Measurements from ENCODE around the gene GALP. TPM values are rescaled to one million over a fixed set of nuclear protein-coding genes. Genes with fewer than 3 reads are reported as not detected.
A peak's percentile ranks its signal among the peaks of the same experiment; 100 is the strongest.
"Not testable (repeated sequence)": the region's sequence is repeated elsewhere in the genome, so short reads cannot be mapped to it uniquely, and the experiment has no call there.

Gene GALP
- total and polyA plus RNA-seq, 2 donors, result not detected

- WGBS, result 56% methylated on average over 11 of the region's 11 CpGs
- no peak for DNase-seq (ENCODE audit: extremely low spot score)
- Histone ChIP-seq H3K4me1 (ENCODE audit: insufficient read depth) (no peaks in the 10 kb centered on the region), H3K36me3 (ENCODE audit: insufficient read depth) (no peaks in the 10 kb centered on the region), H3K27ac (ENCODE audit: low read depth) (no peak overlapping the region), H3K4me3 (ENCODE audit: low read depth, low read length) (no peak overlapping the region)
These were observed 1.9 kb downstream of the GALP start for GRCh38 chr19:56177564-56178243.

DNA sequence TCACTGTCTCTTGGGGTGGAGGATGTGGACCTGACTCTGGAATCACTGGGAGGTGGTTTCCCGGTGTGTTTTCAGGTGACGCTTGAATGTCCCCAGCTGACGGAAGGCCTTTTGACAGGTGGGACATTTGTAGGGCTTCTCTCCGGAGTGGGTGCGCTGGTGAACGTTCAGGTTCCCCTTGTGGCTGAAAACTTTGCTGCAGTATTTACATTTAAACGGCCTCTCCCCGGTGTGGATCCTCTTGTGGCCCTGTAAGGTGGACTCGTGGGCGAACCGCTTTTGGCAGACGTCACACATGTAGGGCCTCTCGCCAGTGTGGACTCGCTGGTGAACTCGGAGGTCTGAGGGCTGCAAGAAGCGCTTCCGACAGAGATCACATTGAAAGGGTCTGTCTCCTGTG, 14.0 kb downstream of the GALP start:
- Histone ChIP-seq H3K4me1 (ENCODE audit: insufficient read depth) (no peaks in the 10 kb centered on the region), H3K36me3 (ENCODE audit: insufficient read depth) (no peaks in the 10 kb centered on the region)
- WGBS, result 72% methylated on average over 17 of the region's 17 CpGs

GRCh38 chr19:56191115-56191514, 15.3 kb downstream of the GALP start:
- DNase-seq (ENCODE audit: extremely low spot score), result no peak
- no peaks in the 10 kb centered on the region for H3K36me3 ChIP-seq (ENCODE audit: insufficient read depth)
- WGBS, result 75% methylated on average over 7 of the region's 7 CpGs
- H3K27ac ChIP-seq (ENCODE audit: low read depth), result no peak overlapping the region
- H3K4me1 ChIP-seq (ENCODE audit: insufficient read depth), result no peaks in the 10 kb centered on the region
- no peak overlapping the region for H3K4me3 ChIP-seq (ENCODE audit: low read depth, low read length)

More for the DNA sequence above, 14.0 kb downstream of the GALP start:
- Histone ChIP-seq H3K4me3 (ENCODE audit: low read depth, low read length) (no peak overlapping the region), H3K27ac (ENCODE audit: low read depth) (no peak overlapping the region)
- DNase-seq (ENCODE audit: extremely low spot score), result no peak

- WGBS, result 84% methylated on average over 10 of the region's 10 CpGs
These were observed 15.9 kb downstream of the GALP start for GRCh38 chr19:56191711-56192110.

DNA sequence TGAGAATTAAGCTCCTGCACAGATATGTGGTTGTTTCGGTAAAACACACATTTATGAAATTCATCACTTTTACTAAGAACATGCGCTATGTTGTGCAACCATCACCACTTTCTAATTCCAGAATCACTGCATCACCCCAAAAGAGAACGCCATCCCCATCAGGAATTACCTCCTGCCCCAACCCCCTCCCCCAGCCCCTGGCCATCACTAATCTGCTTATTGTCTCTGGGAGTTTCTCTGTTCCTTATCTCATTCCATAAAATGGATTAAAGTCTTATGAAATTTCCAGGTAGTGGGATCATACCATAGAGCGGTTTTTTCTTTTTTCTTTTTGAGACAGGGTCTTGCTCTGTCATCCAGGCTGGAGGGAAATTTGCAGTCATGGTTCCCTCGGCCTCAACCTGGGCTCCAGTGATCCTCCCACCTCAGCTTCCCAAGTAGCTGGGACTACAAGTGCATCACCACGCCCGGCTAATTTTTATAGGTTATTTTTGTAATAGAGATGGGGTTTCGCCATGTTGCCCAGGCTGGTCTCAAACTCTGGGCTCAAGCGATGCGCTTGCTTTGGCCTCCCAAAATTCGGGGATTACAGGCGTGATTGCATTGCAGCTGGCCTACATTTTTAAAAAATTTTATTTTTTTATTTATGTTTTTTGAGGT, 18.3 kb downstream of the GALP start:
- H3K4me1 ChIP-seq (ENCODE audit: insufficient read depth), result no peaks in the 10 kb centered on the region
- no peak for DNase-seq (ENCODE audit: extremely low spot score)
- 84% methylated on average over 12 of the region's 12 CpGs for WGBS
- H3K27ac ChIP-seq (ENCODE audit: low read depth), result no peak overlapping the region
- H3K4me3 ChIP-seq (ENCODE audit: low read depth, low read length), result no peak overlapping the region
- H3K36me3 ChIP-seq (ENCODE audit: insufficient read depth), result no peaks in the 10 kb centered on the region

More at GRCh38 chr19:56191711-56192110, 15.9 kb downstream of the GALP start:
- Histone ChIP-seq H3K4me1 (ENCODE audit: insufficient read depth) (no peaks in the 10 kb centered on the region), H3K27ac (ENCODE audit: low read depth) (no peak overlapping the region), H3K36me3 (ENCODE audit: insufficient read depth) (no peaks in the 10 kb centered on the region), H3K4me3 (ENCODE audit: low read depth, low read length) (no peak overlapping the region)
- DNase-seq (ENCODE audit: extremely low spot score), result no peak

- H3K36me3 ChIP-seq (ENCODE audit: insufficient read depth); H3K4me3 ChIP-seq (ENCODE audit: low read depth, low read length); H3K4me1 ChIP-seq (ENCODE audit: insufficient read depth); H3K27ac ChIP-seq (ENCODE audit: low read depth); DNase-seq (ENCODE audit: extremely low spot score): not testable (repeated sequence)
- 86% methylated on average over 23 of the region's 23 CpGs for WGBS
These were observed 21.8 kb downstream of the GALP start, which contains the start of gene ZSCAN5B for GRCh38 chr19:56197646-56198045. TSS of gene ZSCAN5B (minus strand) at chr19:56197783. CDS start at chr19:56193052, 4,731 bp downstream.

GRCh38 chr19:56199687-56200086, 23.9 kb downstream of the GALP start:
- Histone ChIP-seq H3K4me3 (ENCODE audit: low read depth, low read length) (no peak overlapping the region), H3K27ac (ENCODE audit: low read depth) (no peak overlapping the region), H3K4me1 (ENCODE audit: insufficient read depth) (no peaks in the 10 kb centered on the region), H3K36me3 (ENCODE audit: insufficient read depth) (no peaks in the 10 kb centered on the region)
- no peak for DNase-seq (ENCODE audit: extremely low spot score)
- WGBS, result 69% methylated on average over 7 of the region's 7 CpGs

- WGBS, result 53% methylated on average over 3 of the region's 3 CpGs
- Histone ChIP-seq H3K36me3 (ENCODE audit: insufficient read depth) (no peaks in the 10 kb centered on the region), H3K27ac (ENCODE audit: low read depth) (no peak within 1 kb of the TSS), H3K4me1 (ENCODE audit: insufficient read depth) (no peaks in the 10 kb centered on the region), H3K4me3 (ENCODE audit: low read depth, low read length) (no peak within 1 kb of the TSS)
- no peak for DNase-seq (ENCODE audit: extremely low spot score)
These were observed 26.2 kb downstream of the GALP start, which contains the start of gene ZSCAN5C for GRCh38 chr19:56201973-56202372. TSS of gene ZSCAN5C (plus strand) at chr19:56202273. CDS start at chr19:56205914, 3,641 bp downstream.

GRCh38 chr19:56207581-56207980, 31.8 kb downstream of the GALP start:
- WGBS, result 72% methylated on average over 5 of the region's 5 CpGs
- not testable (repeated sequence) for H3K4me3 ChIP-seq (ENCODE audit: low read depth, low read length); H3K36me3 ChIP-seq (ENCODE audit: insufficient read depth); H3K4me1 ChIP-seq (ENCODE audit: insufficient read depth); DNase-seq (ENCODE audit: extremely low spot score); H3K27ac ChIP-seq (ENCODE audit: low read depth)

DNA sequence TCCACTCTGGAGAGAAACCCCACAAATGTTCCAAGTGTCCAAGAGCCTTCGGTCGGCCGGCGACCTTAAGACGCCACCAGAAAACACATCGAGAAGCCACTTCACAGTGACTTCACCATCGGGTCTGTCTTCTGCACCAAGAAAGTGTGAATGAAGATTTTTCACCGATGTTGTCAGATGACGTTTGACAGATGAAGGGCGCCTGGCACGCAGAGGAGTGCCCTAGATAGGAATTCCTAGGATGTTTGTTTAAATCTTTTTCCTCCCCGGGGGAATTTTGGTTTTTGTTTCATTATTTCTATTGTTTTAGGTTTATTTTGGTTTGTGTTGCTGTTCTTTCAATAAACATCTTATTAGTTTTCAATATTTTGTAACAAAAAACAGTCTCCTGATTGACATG, 33.3 kb downstream of the GALP start:
- DNase-seq (ENCODE audit: extremely low spot score), result no peak
- no peak overlapping the region for H3K4me3 ChIP-seq (ENCODE audit: low read depth, low read length)
- H3K27ac ChIP-seq (ENCODE audit: low read depth), result no peak overlapping the region
- H3K36me3 ChIP-seq (ENCODE audit: insufficient read depth), result no peaks in the 10 kb centered on the region
- 85% methylated on average over 12 of the region's 12 CpGs for WGBS
- no peaks in the 10 kb centered on the region for H3K4me1 ChIP-seq (ENCODE audit: insufficient read depth)

GRCh38 chr19:56210036-56210435, 34.2 kb downstream of the GALP start:
- not testable (repeated sequence) for DNase-seq (ENCODE audit: extremely low spot score); H3K4me1 ChIP-seq (ENCODE audit: insufficient read depth); H3K36me3 ChIP-seq (ENCODE audit: insufficient read depth); H3K27ac ChIP-seq (ENCODE audit: low read depth); H3K4me3 ChIP-seq (ENCODE audit: low read depth, low read length)
- 88% methylated on average over 9 of the region's 9 CpGs for WGBS

GRCh38 chr19:56211718-56212117, 35.9 kb downstream of the GALP start:
- no peaks in the 10 kb centered on the region for H3K36me3 ChIP-seq (ENCODE audit: insufficient read depth)
- H3K4me3 ChIP-seq (ENCODE audit: low read depth, low read length), result no peak overlapping the region
- DNase-seq (ENCODE audit: extremely low spot score), result no peak
- no peak overlapping the region for H3K27ac ChIP-seq (ENCODE audit: low read depth)
- 65% methylated on average over 4 of the region's 4 CpGs for WGBS
- H3K4me1 ChIP-seq (ENCODE audit: insufficient read depth), result no peaks in the 10 kb centered on the region

DNA sequence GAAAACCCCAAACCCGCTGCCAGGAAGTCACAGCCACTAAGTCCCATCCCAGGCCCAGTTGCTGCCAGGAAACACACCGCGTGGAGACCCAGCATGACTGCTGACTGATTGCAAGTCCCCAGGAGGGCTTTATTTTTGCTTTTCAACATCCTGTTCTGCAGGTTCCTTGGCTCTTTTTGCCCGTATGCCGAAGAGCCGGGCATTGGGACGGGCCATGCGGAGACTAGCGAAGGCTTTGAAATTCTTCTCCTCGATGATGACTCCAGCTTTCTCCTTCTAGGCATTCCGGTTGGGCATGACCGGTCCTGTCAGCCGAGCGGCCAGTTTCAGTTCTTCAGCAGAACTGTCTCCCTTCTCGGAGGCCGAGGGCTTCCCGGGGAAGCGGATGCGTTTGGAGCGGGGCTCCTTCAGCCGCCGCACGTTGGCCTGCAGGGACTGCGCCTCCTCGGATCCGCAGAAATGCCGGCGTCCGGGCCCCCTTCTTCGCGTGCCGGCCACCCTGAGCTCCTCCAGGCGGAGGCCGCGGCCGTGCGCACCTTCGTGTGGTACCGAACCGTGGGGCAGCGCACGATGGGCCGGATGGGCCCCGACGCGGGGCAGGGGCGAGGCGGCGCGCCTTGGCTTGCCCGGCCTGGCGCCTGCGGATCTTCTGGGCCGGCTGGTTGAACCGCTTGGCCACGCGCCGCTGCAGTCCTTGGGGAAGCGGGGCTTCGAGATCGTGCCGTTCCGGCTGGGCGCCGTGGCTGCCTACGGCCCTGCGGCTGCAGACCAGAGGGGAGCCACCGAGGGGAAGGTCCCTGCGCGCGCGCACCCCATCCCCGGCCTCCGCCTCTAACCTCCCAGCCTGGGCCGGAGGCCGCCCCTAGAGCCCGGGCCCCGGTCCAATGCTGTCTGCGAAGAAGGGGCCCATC, 41.5 kb downstream of the GALP start:
- H3K4me1 ChIP-seq (ENCODE audit: insufficient read depth), result no peaks in the 10 kb centered on the region
- H3K36me3 ChIP-seq (ENCODE audit: insufficient read depth), result no peaks in the 10 kb centered on the region
- 5% methylated on average over 79 of the region's 79 CpGs for WGBS
- peak; percentile 10 for DNase-seq (ENCODE audit: extremely low spot score)
- H3K27ac ChIP-seq (ENCODE audit: low read depth), result peak overlapping the region; percentile 13
- H3K4me3 ChIP-seq (ENCODE audit: low read depth, low read length), result peak overlapping the region; percentile 25
